RWPE1 (cell line): ENCODE results near the gene SPAG16.

Experiments
- CTCF ChIA-PET: fragments of 350-600 bp; sonication (Branson Sonifier 250); formaldehyde crosslinking; extraction: SDS; loops from one replicate; lab custom pipeline; 2021; lab: Yijun Ruan, JAX
- POLR2A ChIA-PET: fragments of 400-600 bp; formaldehyde crosslinking; extraction: SDS; loops from one replicate; lab custom pipeline; 2020; ENCODE audit warnings: antibody characterized with exemption; ENCODE audit not compliant: low non-redundant PET; lab: Yijun Ruan, JAX
- DNase-seq: peaks from one replicate; pipeline ENCODE4 v3.0.0; 2012; ENCODE audit warnings: low spot score
- H3K27ac ChIP-seq: fragments of 450-650 bp; 2 replicates; pipeline ENCODE4 v1.5.1; 2017
- CTCF ChIP-seq: fragments of 450-650 bp; conservative IDR thresholded peaks from 2 replicates; pipeline ENCODE4 v1.5.1; 2017; ENCODE audit warnings: low read depth, mild to moderate bottlenecking

Gene SPAG16

GRCh38 chr2:213861638-213862037 is 577.4 kb downstream of the SPAG16 start:
- ChIA-PET CTCF (no interaction called here), POLR2A (no interaction called here)
- no peak for TF ChIP-seq CTCF
- no peak for DNase-seq
- H3K27ac ChIP-seq = no peak overlapping the region

- no peak for TF ChIP-seq CTCF
- no peak overlapping the region for H3K27ac ChIP-seq
- ChIA-PET POLR2A (no interaction called here), CTCF (no interaction called here)
- no peak for DNase-seq
Observed at GRCh38 chr2:213862407-213863076, 578.3 kb downstream of the SPAG16 start.

GRCh38 chr2:213863541-213863940 is 579.3 kb downstream of the SPAG16 start:
- CTCF ChIA-PET = no interaction called here
- TF ChIP-seq CTCF = no peak

GRCh38 chr2:213868526-213868925 is 584.3 kb downstream of the SPAG16 start:
- CTCF ChIA-PET = no interaction called here
- H3K27ac ChIP-seq = no peak overlapping the region
- POLR2A ChIA-PET = no interaction called here
- no peak for DNase-seq
- TF ChIP-seq CTCF = no peak

More at GRCh38 chr2:213863541-213863940, 579.3 kb downstream of the SPAG16 start:
- DNase-seq = no peak
- H3K27ac ChIP-seq = no peak overlapping the region
- POLR2A ChIA-PET = no interaction called here

- POLR2A ChIA-PET = no interaction called here
- CTCF ChIA-PET = no interaction called here
- TF ChIP-seq CTCF = no peak
- no peak overlapping the region for H3K27ac ChIP-seq
- DNase-seq = no peak
Observed at GRCh38 chr2:213885485-213885884, 601.2 kb downstream of the SPAG16 start.

GRCh38 chr2:213914510-213914909 is 630.2 kb downstream of the SPAG16 start:
- no peak for TF ChIP-seq CTCF
- no peak overlapping the region for H3K27ac ChIP-seq
- no peak for DNase-seq
- CTCF ChIA-PET = interaction anchor here (0.6 kb wide), 1 partner anchor 71 kb away, joined by 3 read pairs; no protein-coding TSS in a partner anchor
- POLR2A ChIA-PET = no interaction called here
